HCT116 (cell line): ENCODE data around the gene MANBA. TPM values are rescaled to one million over a fixed set of nuclear protein-coding genes. Genes with fewer than 3 reads are reported as not detected.

Experiments used
- ATAC-seq: fragments of 200-7000 bp; cut with Tn5 transposase; 2 replicates; pipeline ENCODE4 v1.9.1; 2020; ENCODE audit warnings: mild to moderate bottlenecking, moderate library complexity
- BruUV-seq: library from RNA; stranded (reverse); fragments of 400-500 nt; replicated peaks from 2 replicates; lab custom pipeline; 2021; lab: Mats Ljungman, UMichigan
- CTCF ChIA-PET: fragments of 300-600 bp; sonication (Branson Sonifier 250); formaldehyde crosslinking; loops from one replicate; lab custom pipeline; 2021; ENCODE audit warnings: antibody characterized with exemption; lab: Charles Lee
- POLR2A ChIA-PET: fragments of 300-600, 350-600 bp; sonication (Branson Sonifier 250); formaldehyde crosslinking; loops from one replicate; lab custom pipeline; 2021; ENCODE audit warnings: antibody characterized with exemption; lab: Charles Lee
- RAD21 ChIA-PET, 2 experiments: fragments of 300-600 bp; sonication (Branson Sonifier 250); formaldehyde crosslinking; loops; one replicate each; lab custom pipeline; 2023; ENCODE audit warnings: low total read pairs in 2 of 2; ENCODE audit not compliant: uncharacterized antibody in 2 of 2, unreplicated experiment in 2 of 2, low non-redundant PET in 1 of 2; lab: Charles Lee
- DNase-seq: peaks from one replicate; pipeline ENCODE4 v3.0.0-alpha.2; 2010; ENCODE audit warnings: low read depth, low spot score
- H2AFZ ChIP-seq: fragments of 200-600 bp; shearing (Covaris generic), sonication (generic); 2 replicates; pipeline ENCODE4 v1.6.1; 2017; ENCODE audit warnings: low read depth, mixed run types, mixed read lengths, antibody characterized with exemption, low read length; ENCODE audit not compliant: poor library complexity, severe bottlenecking
- H3K27ac ChIP-seq: 2 replicates; pipeline ENCODE4 v1.5.1; 2012; ENCODE audit warnings: low read depth, low read length
- H3K27me3 ChIP-seq: fragments of 200-600 bp; sonication (generic); 2 replicates; pipeline ENCODE4 v1.6.1; 2016; ENCODE audit warnings: mixed run types, low read length, mixed read lengths; ENCODE audit not compliant: insufficient read depth
- H3K36me3 ChIP-seq, 2 experiments: fragments of 200-500 bp in 1 of 2; fragments of 200-600 bp in 1 of 2; sonication (Bioruptor generic) in 1 of 2; sonication (generic) in 1 of 2; 2 replicates each; pipeline versions ENCODE4 v1.5.1 to v1.6.1; 2014 to 2016; ENCODE audit warnings: low read length in 2 of 2, inconsistent platforms in 1 of 2, mixed read lengths in 1 of 2, mixed run types in 1 of 2; ENCODE audit not compliant: insufficient read depth in 2 of 2, control insufficient read depth in 1 of 2
- H3K4me1 ChIP-seq, 2 experiments: fragments of 200-600 bp in 1 of 2; sonication (generic) in 1 of 2; 2 replicates each; pipeline versions ENCODE4 v1.5.1 to v1.6.1; 2012 to 2017; ENCODE audit warnings: low read length in 2 of 2, inconsistent platforms in 1 of 2, mild to moderate bottlenecking in 1 of 2, mixed read lengths in 1 of 2, mixed run types in 1 of 2, moderate library complexity in 1 of 2; ENCODE audit not compliant: insufficient read depth in 2 of 2, control insufficient read depth in 1 of 2
- H3K4me2 ChIP-seq: fragments of 200-600 bp; sonication (generic); 2 replicates; pipeline ENCODE4 v1.6.1; 2017; ENCODE audit warnings: mixed run types, low read length, mixed read lengths
- H3K4me3 ChIP-seq, 2 experiments: fragments of 200-600 bp in 1 of 2; sonication (generic) in 1 of 2; replicated peaks in 1 of 2; 2 replicates each; pipeline ENCODE4 v1.5.1; 2011 to 2016; ENCODE audit warnings: low read length in 2 of 2, control low read depth in 1 of 2, low read depth in 1 of 2, mild to moderate bottlenecking in 1 of 2, mixed read lengths in 1 of 2, mixed run types in 1 of 2
- H3K79me2 ChIP-seq: fragments of 200-600 bp; sonication (generic); 2 replicates; pipeline ENCODE4 v1.6.1; 2017; ENCODE audit warnings: mild to moderate bottlenecking, mixed run types, low read length, moderate library complexity, mixed read lengths; ENCODE audit not compliant: insufficient read depth
- H3K9ac ChIP-seq: fragments of 200-600 bp; sonication (generic); 2 replicates; pipeline ENCODE4 v1.6.1; 2016; ENCODE audit warnings: low read length, mixed read lengths
- H3K9me2 ChIP-seq: fragments of 200-600 bp; sonication (generic), shearing (Covaris generic); 2 replicates; pipeline ENCODE4 v1.6.1; 2017; ENCODE audit warnings: mixed run types, mild to moderate bottlenecking, moderate library complexity; ENCODE audit not compliant: insufficient read depth
- H3K9me3 ChIP-seq, 2 experiments: fragments of 200-500 bp in 1 of 2; fragments of 200-600 bp in 1 of 2; sonication (Bioruptor generic) in 1 of 2; sonication (generic) in 1 of 2; 2 replicates each; pipeline ENCODE4 v1.6.1; 2014 to 2017; ENCODE audit warnings: low read length in 2 of 2, mixed read lengths in 2 of 2, inconsistent platforms in 1 of 2, low read depth in 1 of 2, mild to moderate bottlenecking in 1 of 2, mixed run types in 1 of 2, moderate library complexity in 1 of 2; ENCODE audit not compliant: control insufficient read depth in 1 of 2, insufficient read depth in 1 of 2
- H4K20me1 ChIP-seq: fragments of 200-600 bp; sonication (generic), shearing (Covaris generic); 2 replicates; pipeline ENCODE4 v1.6.1; 2017; ENCODE audit warnings: mixed run types, mild to moderate bottlenecking, moderate library complexity; ENCODE audit not compliant: insufficient read depth
- ATF3 ChIP-seq: IDR thresholded peaks from 2 replicates; pipeline ENCODE4 v1.6.1; 2012
- CBX3 ChIP-seq: IDR thresholded peaks from 2 replicates; pipeline ENCODE4 v1.6.1; 2012; ENCODE audit warnings: low read depth
- CEBPB ChIP-seq: IDR thresholded peaks from 2 replicates; pipeline ENCODE4 v1.6.1; 2012; ENCODE audit warnings: low read depth
- EGR1 ChIP-seq: IDR thresholded peaks from 2 replicates; pipeline ENCODE4 v1.6.1; 2012; ENCODE audit warnings: low read depth
- ELF1 ChIP-seq: IDR thresholded peaks from 2 replicates; pipeline ENCODE4 v1.6.1; 2012; ENCODE audit warnings: low read depth, borderline replicate concordance
- EZH2 ChIP-seq: fragments of 200-600 bp; sonication (generic); IDR thresholded peaks from 2 replicates; pipeline ENCODE4 v1.6.1; 2017; ENCODE audit warnings: antibody characterized with exemption, mixed run types
- EZH2phosphoT487 ChIP-seq: fragments of 200-600 bp; IDR thresholded peaks from 2 replicates; pipeline ENCODE4 v1.6.1; 2018; ENCODE audit warnings: antibody characterized with exemption, borderline replicate concordance
- FOSL1 ChIP-seq: IDR thresholded peaks from 2 replicates; pipeline ENCODE4 v1.6.1; 2012; ENCODE audit warnings: low read depth
- JUND ChIP-seq: IDR thresholded peaks from 2 replicates; pipeline ENCODE4 v1.6.1; 2012
- POLR2AphosphoS5 ChIP-seq: IDR thresholded peaks from 2 replicates; pipeline ENCODE4 v1.6.1; 2011; ENCODE audit warnings: mild to moderate bottlenecking, low read depth, low read length, moderate library complexity
- RAD21 ChIP-seq: IDR thresholded peaks from 2 replicates; pipeline ENCODE4 v1.6.1; 2012; ENCODE audit warnings: low read depth, mild to moderate bottlenecking
- SP1 ChIP-seq: IDR thresholded peaks from 2 replicates; pipeline ENCODE4 v1.6.1; 2012; ENCODE audit warnings: low read depth
- SRF ChIP-seq: IDR thresholded peaks from 2 replicates; pipeline ENCODE4 v1.6.1; 2012; ENCODE audit warnings: low read depth
- YY1 ChIP-seq: IDR thresholded peaks from 2 replicates; pipeline ENCODE4 v1.6.1; 2011; ENCODE audit warnings: low read length, low read depth, moderate library complexity, mild to moderate bottlenecking; ENCODE audit not compliant: insufficient replicate concordance; ENCODE audit errors: extremely low read depth
- ZFX ChIP-seq: fragments of 450-650 bp; IDR thresholded peaks from 2 replicates; pipeline ENCODE4 v1.6.1; 2017
- intact Hi-C: fragments of 100-400 bp; cut with micrococcal nuclease; formaldehyde crosslinking; loops from 2 replicates; pipeline ENCODE4 v1.10.0; 2022
- total RNA-seq: library from RNA; stranded (reverse); gene quantifications from one replicate; pipeline ENCODE4 v1.2.1, GENCODE V29; 2021; ENCODE audit not compliant: unreplicated experiment
- TF ChIP-seq, protein P1 (sequence below): IDR thresholded peaks from 2 replicates; pipeline ENCODE4 v1.6.1; 2011; ENCODE audit warnings: mild to moderate bottlenecking, low read length, moderate library complexity; ENCODE audit not compliant: insufficient replicate concordance; ENCODE audit errors: extremely low read depth

Gene MANBA
- total RNA-seq, 1 experiment from 2014 or later: 21.3 TPM

DNA sequence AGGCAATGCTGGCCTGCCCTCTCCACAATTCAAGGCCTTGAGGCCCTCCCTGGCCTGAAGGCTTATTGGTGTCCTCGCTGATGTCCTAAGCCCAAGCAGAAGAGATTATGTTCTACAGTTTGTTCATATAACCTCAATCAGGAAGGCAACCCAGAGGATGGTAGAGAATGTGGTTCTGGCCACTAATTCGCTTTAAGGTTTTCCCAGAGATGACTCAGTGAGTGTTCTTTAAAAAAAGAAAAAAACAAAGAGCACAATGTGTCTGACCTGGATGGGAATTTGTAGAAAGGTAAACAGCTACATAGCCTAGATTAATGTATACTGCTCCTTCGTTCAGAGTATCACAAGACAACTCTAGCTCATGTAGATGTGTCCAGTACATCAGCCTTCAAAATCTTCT is 66.0 kb downstream of the MANBA start:
- H3K9me2 ChIP-seq: no peaks in the 10 kb centered on the region
- RAD21 ChIA-PET: no interaction called here
- no peaks in the 10 kb centered on the region for H3K4me1 ChIP-seq
- no peak for ATAC-seq
- TF ChIP-seq ELF1: no peak
- POLR2A ChIA-PET: no interaction called here
- H3K9me3 ChIP-seq: no peaks in the 10 kb centered on the region
- H3K27me3 ChIP-seq: no peaks in the 10 kb centered on the region
- intact Hi-C loops: no loop called here
- H3K4me2 ChIP-seq: no peak overlapping the region
- H4K20me1 ChIP-seq: no peaks in the 10 kb centered on the region
- CTCF ChIA-PET: no interaction called here
- no TSS peak for BruUV-seq
- H2AFZ ChIP-seq: no peak overlapping the region
- H3K4me3 ChIP-seq: no peak overlapping the region
- peaks cover 0 to 3% of the 10 kb centered on the region in 2 experiments; a peak in 1 of 4 replicates for H3K36me3 ChIP-seq
- H3K27ac ChIP-seq: no peak overlapping the region
- H3K79me2 ChIP-seq: no peaks in the 10 kb centered on the region
- H3K9ac ChIP-seq: no peak overlapping the region
- no peak for DNase-seq

DNA sequence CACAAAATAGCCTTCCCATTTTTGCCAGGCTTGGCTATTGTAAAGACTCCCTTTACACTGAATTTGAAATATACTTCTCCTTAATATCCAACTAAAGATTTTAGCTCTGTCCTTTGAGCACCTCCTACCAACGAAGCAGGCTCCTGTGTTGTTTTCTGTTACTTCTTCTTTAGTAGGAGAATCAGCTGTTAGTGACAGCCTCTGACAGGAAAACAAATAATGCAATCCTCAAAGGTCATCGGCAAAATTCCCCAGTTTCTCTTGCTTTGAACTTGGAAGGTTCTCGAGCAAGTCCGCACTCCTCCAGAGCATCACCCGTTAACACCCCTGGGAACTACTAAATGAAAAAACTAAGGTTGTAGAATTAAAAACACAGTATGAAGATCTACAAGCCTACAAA is 66.9 kb downstream of the MANBA start:
- RAD21 ChIA-PET: no interaction called here
- POLR2A ChIA-PET: no interaction called here
- no peak overlapping the region for H3K9ac ChIP-seq
- no TSS peak for BruUV-seq
- H3K4me1 ChIP-seq: no peaks in the 10 kb centered on the region
- intact Hi-C loops: no loop called here
- no peak for ATAC-seq
- no peaks in the 10 kb centered on the region for H3K9me2 ChIP-seq
- H2AFZ ChIP-seq: no peak overlapping the region
- no peak overlapping the region for H3K4me2 ChIP-seq
- TF ChIP-seq YY1 (no peak), JUND (no peak), ZFX (no peak), EGR1 (no peak), CBX3 (no peak), FOSL1 (no peak), EZH2phosphoT487 (no peak), ATF3 (no peak), EZH2 (no peak), SRF (no peak), SP1 (no peak), CEBPB (no peak), RAD21 (no peak), POLR2AphosphoS5 (no peak), ELF1 (no peak)
- TF ChIP-seq, protein P1, sequence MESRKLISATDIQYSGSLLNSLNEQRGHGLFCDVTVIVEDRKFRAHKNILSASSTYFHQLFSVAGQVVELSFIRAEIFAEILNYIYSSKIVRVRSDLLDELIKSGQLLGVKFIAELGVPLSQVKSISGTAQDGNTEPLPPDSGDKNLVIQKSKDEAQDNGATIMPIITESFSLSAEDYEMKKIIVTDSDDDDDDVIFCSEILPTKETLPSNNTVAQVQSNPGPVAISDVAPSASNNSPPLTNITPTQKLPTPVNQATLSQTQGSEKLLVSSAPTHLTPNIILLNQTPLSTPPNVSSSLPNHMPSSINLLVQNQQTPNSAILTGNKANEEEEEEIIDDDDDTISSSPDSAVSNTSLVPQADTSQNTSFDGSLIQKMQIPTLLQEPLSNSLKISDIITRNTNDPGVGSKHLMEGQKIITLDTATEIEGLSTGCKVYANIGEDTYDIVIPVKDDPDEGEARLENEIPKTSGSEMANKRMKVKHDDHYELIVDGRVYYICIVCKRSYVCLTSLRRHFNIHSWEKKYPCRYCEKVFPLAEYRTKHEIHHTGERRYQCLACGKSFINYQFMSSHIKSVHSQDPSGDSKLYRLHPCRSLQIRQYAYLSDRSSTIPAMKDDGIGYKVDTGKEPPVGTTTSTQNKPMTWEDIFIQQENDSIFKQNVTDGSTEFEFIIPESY: no peak
- CTCF ChIA-PET: no interaction called here
- H3K4me3 ChIP-seq: no peak overlapping the region
- peaks cover 0 to 3% of the 10 kb centered on the region in 2 experiments; a peak in 1 of 4 replicates for H3K36me3 ChIP-seq
- H3K27ac ChIP-seq: no peak overlapping the region
- H4K20me1 ChIP-seq: no peaks in the 10 kb centered on the region
- H3K79me2 ChIP-seq: no peaks in the 10 kb centered on the region
- H3K9me3 ChIP-seq: no peaks in the 10 kb centered on the region
- no peaks in the 10 kb centered on the region for H3K27me3 ChIP-seq
- no peak for DNase-seq
